ENCODE measurements around the gene TTC12. TPM values are rescaled to one million over a fixed set of nuclear protein-coding genes. Genes with fewer than 3 reads are reported as not detected.

Gene TTC12
- total and polyA plus RNA-seq, 2 of the 8 experiments (the other 6 are each of a cell fraction or from before 2014, with no cell fraction given): 4.7 to 9.0 TPM

GRCh38 chr11:113408206-113408605 is 93.8 kb downstream of the TTC12 start:
- POLR2A ChIA-PET (ENCODE audit: partially characterized antibody): no interaction called here
- Histone ChIP-seq H3K79me2 (ENCODE audit: control insufficient read depth in 1 of 2, insufficient read depth in 2 of 2, low read length in 2 of 2) (no peaks in the 10 kb centered on the region), H3K9me3 (ENCODE audit: insufficient read depth in 2 of 2, low read depth in 1 of 2, low read length in 1 of 2) (no peaks in the 10 kb centered on the region)

More at GRCh38 chr11:113408206-113408605, 93.8 kb downstream of the TTC12 start:
- no peak overlapping the region for H3K27ac ChIP-seq (ENCODE audit: low read depth, low read length)
- H3K36me3 ChIP-seq (ENCODE audit: control insufficient read depth in 2 of 4, insufficient read depth in 4 of 4, low read length in 3 of 4): no peaks in the 10 kb centered on the region
- 82% methylated on average over 5 of the region's 9 CpGs; no CpG with 5 or more reads in 1 of the 2 experiments for WGBS, 2 experiments (ENCODE audit: extremely low coverage in 1 of 2, insufficient coverage in 1 of 2, insufficient read length in 1 of 2, insufficient replicate concordance in 2 of 2, low coverage in 1 of 2, low lambda C conversion rate in 2 of 2, missing lambda C conversion rate in 1 of 2)
- H3K23ac ChIP-seq (ENCODE audit: insufficient read length): no peak overlapping the region
- no peak overlapping the region for H2BK120ac ChIP-seq (replicated peaks; ENCODE audit: low read depth, low read length)
- no peak overlapping the region for H2BK12ac ChIP-seq (ENCODE audit: low read depth, low read length)
- no peak overlapping the region for H3K56ac ChIP-seq (replicated peaks; ENCODE audit: insufficient read length, low read depth, low read length)
- DNase-seq (ENCODE audit: low read depth in 1 of 2, low spot score in 2 of 2) (no peak), FAIRE-seq (no peak)
- no peaks in the 10 kb centered on the region for H4K20me1 ChIP-seq (replicated peaks in 1 of 2; ENCODE audit: control insufficient read depth in 1 of 2, insufficient read depth in 2 of 2, low read length in 2 of 2)
- no peak overlapping the region for H2AFZ ChIP-seq (ENCODE audit: low read length)
- no peaks in the 10 kb centered on the region for H3K79me1 ChIP-seq (ENCODE audit: low read depth, low read length)
- no peak overlapping the region for H4K91ac ChIP-seq (replicated peaks; ENCODE audit: insufficient read length, low read length)
- H3K27me3 ChIP-seq (replicated peaks in 1 of 4; ENCODE audit: control insufficient read depth in 3 of 4, extremely low read depth in 1 of 4, insufficient read depth in 3 of 4, low read length in 3 of 4): no peaks in the 10 kb centered on the region
- no peak overlapping the region for H4K8ac ChIP-seq (ENCODE audit: extremely low read depth, insufficient read depth, low read length)
- no peak overlapping the region for H4K5ac ChIP-seq (ENCODE audit: insufficient read length, low read depth, low read length)
- H3K4me1 ChIP-seq (replicated peaks in 1 of 4; ENCODE audit: control insufficient read depth in 3 of 4, insufficient read depth in 4 of 4, low read length in 3 of 4): no peaks in the 10 kb centered on the region
- no peak overlapping the region for H3K4me2 ChIP-seq (ENCODE audit: insufficient read depth in 1 of 2, low read depth in 2 of 2, low read length in 2 of 2)
- no peaks in the 10 kb centered on the region for H3K23me2 ChIP-seq (ENCODE audit: low read depth, low read length)
- no peak overlapping the region for H2BK5ac ChIP-seq (ENCODE audit: low read depth, low read length)
- H3K4ac ChIP-seq (replicated peaks; ENCODE audit: insufficient read length, low read depth, low read length): no peak overlapping the region
- H3K18ac ChIP-seq (ENCODE audit: extremely low read depth, low read length): no peak overlapping the region
- no peak overlapping the region for H2AK5ac ChIP-seq (ENCODE audit: low read depth, low read length)
- no peak overlapping the region for H3K9ac ChIP-seq (replicated peaks in 1 of 4; ENCODE audit: extremely low read depth in 1 of 4, low read depth in 3 of 4, low read length in 3 of 4)
- CTCF ChIA-PET (ENCODE audit: partially characterized antibody): no interaction called here
- H2BK15ac ChIP-seq (ENCODE audit: low read length): no peak overlapping the region
- no peak overlapping the region for H3K14ac ChIP-seq (ENCODE audit: insufficient read length)
- no peak overlapping the region for H3K4me3 ChIP-seq (ENCODE audit: extremely low read depth in 1 of 4, insufficient read depth in 2 of 4, low read depth in 3 of 4, low read length in 4 of 4)
- TF ChIP-seq USF2 (IDR thresholded peaks at IDR 0.05; ENCODE audit: low read length) (no peak), NANOG (IDR thresholded peaks at IDR 0.05; ENCODE audit: insufficient read depth, low read depth, low read length, poor library complexity, severe bottlenecking) (no peak), CHD2 (IDR thresholded peaks at IDR 0.05; ENCODE audit: low read length) (no peak), TEAD4 (IDR thresholded peaks at IDR 0.05; ENCODE audit: low read depth, low read length) (no peak), BRCA1 (IDR thresholded peaks at IDR 0.05; ENCODE audit: low read depth, low read length) (no peak), POU5F1 (IDR thresholded peaks at IDR 0.05; ENCODE audit: low read depth, low read length) (no peak), TAF1 (IDR thresholded peaks at IDR 0.05; ENCODE audit: low read depth, low read length) (no peak), ASH2L (IDR thresholded peaks at IDR 0.05; ENCODE audit: low read length) (no peak), EGR1 (IDR thresholded peaks at IDR 0.05; ENCODE audit: borderline replicate concordance, low read depth, low read length) (no peak), KDM1A (IDR thresholded peaks at IDR 0.05; ENCODE audit: borderline replicate concordance, low read length) (no peak), HDAC6 (IDR thresholded peaks at IDR 0.05; ENCODE audit: low read depth, low read length) (no peak), SP4 (IDR thresholded peaks at IDR 0.05; ENCODE audit: low read length) (no peak)
- H2BK20ac ChIP-seq (ENCODE audit: low read length): no peak overlapping the region
